HG03558 (cell line): ENCODE data around the gene ERN1.
"Not testable (repeated sequence)": the region's sequence is repeated elsewhere in the genome, so short reads cannot be mapped to it uniquely, and the experiment has no call there.

ENCODE experiments used
- ATAC-seq: cut with Tn5 transposase; IDR thresholded peaks from one replicate; pipeline ENCODE4 v1.9.1; 2021; ENCODE audit warnings: moderate number of reproducible peaks; ENCODE audit not compliant: unreplicated experiment; ENCODE audit errors: extremely low read depth

Gene ERN1

GRCh38 chr17:64145751-64146417 lies 15.9 kb upstream of the ERN1 start:
- peak; percentile 87 for ATAC-seq

- no peak for ATAC-seq
Observed at GRCh38 chr17:64145375-64145750, 15.4 kb upstream of the ERN1 start.

GRCh38 chr17:64139542-64139941 lies 9.6 kb upstream of the ERN1 start:
- ATAC-seq, result no peak

GRCh38 chr17:64138441-64138840 lies 8.5 kb upstream of the ERN1 start:
- ATAC-seq, result no peak

- no peak for ATAC-seq
Observed at GRCh38 chr17:64135000-64135399, 5.1 kb upstream of the ERN1 start.

- ATAC-seq, result no peak
Observed at GRCh38 chr17:64134216-64134970, 4.4 kb upstream of the ERN1 start.

GRCh38 chr17:64133546-64134215 lies 3.7 kb upstream of the ERN1 start:
- no peak for ATAC-seq

GRCh38 chr17:64131606-64132270 lies 1.8 kb upstream of the ERN1 start:
- ATAC-seq, result no peak

- peak; percentile 11 for ATAC-seq
Observed at GRCh38 chr17:64130559-64131001, 636 bp upstream of the ERN1 start.

- no peak for ATAC-seq
Observed at GRCh38 chr17:64129515-64129764, 504 bp downstream of the ERN1 start.

GRCh38 chr17:64128787-64129514 lies 993 bp downstream of the ERN1 start:
- ATAC-seq, result no peak

GRCh38 chr17:64126918-64127317 lies 3.0 kb downstream of the ERN1 start:
- ATAC-seq, result no peak

- no peak for ATAC-seq
Observed at GRCh38 chr17:64125937-64126336, 4.0 kb downstream of the ERN1 start.

GRCh38 chr17:64124609-64125008 lies 5.3 kb downstream of the ERN1 start:
- no peak for ATAC-seq

- no peak for ATAC-seq
Observed at GRCh38 chr17:64123114-64123513, 6.8 kb downstream of the ERN1 start.

- not testable (repeated sequence) for ATAC-seq
Observed at GRCh38 chr17:64120972-64121786, 8.8 kb downstream of the ERN1 start.

- ATAC-seq, result no peak
Observed at GRCh38 chr17:64120159-64120810, 9.7 kb downstream of the ERN1 start.

- no peak for ATAC-seq
Observed at GRCh38 chr17:64117981-64118979, 11.7 kb downstream of the ERN1 start.
